Muscle layer of colon (tissue), 2 donors: Measurements from ENCODE around the gene CNIH3.

Experiments
- H3K27ac ChIP-seq: one replicate; pipeline ENCODE4 v1.7.0; 2013; ENCODE audit warnings: low read depth, mild to moderate bottlenecking, low read length, moderate library complexity
- H3K27me3 ChIP-seq, 2 donors: one replicate each; pipeline ENCODE4 v1.7.0; 2013; ENCODE audit warnings: low read length in 2 of 2, mild to moderate bottlenecking in 2 of 2; ENCODE audit not compliant: insufficient read depth in 2 of 2, control insufficient read depth in 1 of 2
- H3K36me3 ChIP-seq: one replicate; pipeline ENCODE4 v1.7.0; 2013; ENCODE audit warnings: mild to moderate bottlenecking, low read length; ENCODE audit not compliant: insufficient read depth
- H3K4me1 ChIP-seq: one replicate; pipeline ENCODE4 v1.7.0; 2013; ENCODE audit warnings: mild to moderate bottlenecking, low read length; ENCODE audit not compliant: insufficient read depth
- H3K4me3 ChIP-seq, 2 donors: one replicate each; pipeline ENCODE4 v1.7.0; 2013; ENCODE audit warnings: low read length in 2 of 2, low read depth in 1 of 2, mild to moderate bottlenecking in 1 of 2, moderate library complexity in 1 of 2
- H3K9ac ChIP-seq: one replicate; pipeline ENCODE4 v1.7.0; 2013; ENCODE audit warnings: low read length
- H3K9me3 ChIP-seq: one replicate; pipeline ENCODE4 v1.7.0; 2013; ENCODE audit warnings: mild to moderate bottlenecking, low read length
- donor health status: abdominal sarcoma.
- donor health status: Adenocarcinoma of cecum.

The CNIH3 gene

DNA sequence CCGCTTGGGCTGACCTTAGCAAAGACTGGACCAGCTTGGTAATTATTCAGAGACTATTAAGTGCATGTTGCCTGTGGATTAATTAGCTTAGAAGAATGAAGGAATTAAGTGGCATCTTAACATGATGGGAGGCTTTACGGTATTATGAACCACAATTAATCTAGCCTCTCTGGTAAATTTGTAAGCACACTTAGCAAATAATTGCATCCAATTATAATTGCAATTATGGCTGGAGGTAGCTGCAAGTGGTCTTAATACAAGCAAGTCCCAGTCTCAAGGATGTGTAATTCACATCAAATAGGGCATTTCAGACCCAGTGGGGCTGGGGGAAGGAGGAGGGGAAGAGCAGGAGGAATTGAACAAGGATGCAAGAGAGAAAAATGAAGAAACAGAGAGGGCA, 151.6 kb downstream of the CNIH3 start:
- Histone ChIP-seq H3K9ac (no peak overlapping the region), H3K27ac (no peak overlapping the region), H3K36me3 (no peaks in the 10 kb centered on the region), H3K4me1 (peaks cover 5% of the 10 kb centered on the region), H3K4me3 (no peak overlapping the region), H3K27me3 (no peaks in the 10 kb centered on the region), H3K9me3 (no peaks in the 10 kb centered on the region)

DNA sequence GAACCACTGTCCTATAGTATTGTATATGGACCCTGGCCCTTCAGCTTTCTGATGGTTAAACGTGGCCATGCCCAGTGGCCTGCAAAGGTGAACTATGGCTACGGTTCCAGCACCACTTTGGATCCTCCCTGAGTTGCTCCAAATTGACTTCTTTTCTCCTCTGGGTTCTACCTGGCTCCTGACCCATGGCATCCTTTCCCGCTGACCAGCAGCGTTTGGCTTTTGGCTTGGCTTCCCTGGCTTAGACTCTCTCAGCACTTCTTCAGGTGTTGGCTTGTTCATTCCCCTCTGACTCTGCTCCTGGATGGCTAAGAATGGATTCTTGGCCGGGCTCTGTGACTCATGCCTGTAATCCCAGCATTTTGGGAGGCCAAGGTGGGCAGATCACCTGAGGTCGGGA, 152.9 kb downstream of the CNIH3 start:
- H3K9me3 ChIP-seq = no peaks in the 10 kb centered on the region
- no peak overlapping the region for H3K9ac ChIP-seq
- H3K27me3 ChIP-seq = no peaks in the 10 kb centered on the region
- peaks cover 5% of the 10 kb centered on the region for H3K4me1 ChIP-seq
- no peak overlapping the region for H3K4me3 ChIP-seq
- no peaks in the 10 kb centered on the region for H3K36me3 ChIP-seq
- H3K27ac ChIP-seq = no peak overlapping the region

DNA sequence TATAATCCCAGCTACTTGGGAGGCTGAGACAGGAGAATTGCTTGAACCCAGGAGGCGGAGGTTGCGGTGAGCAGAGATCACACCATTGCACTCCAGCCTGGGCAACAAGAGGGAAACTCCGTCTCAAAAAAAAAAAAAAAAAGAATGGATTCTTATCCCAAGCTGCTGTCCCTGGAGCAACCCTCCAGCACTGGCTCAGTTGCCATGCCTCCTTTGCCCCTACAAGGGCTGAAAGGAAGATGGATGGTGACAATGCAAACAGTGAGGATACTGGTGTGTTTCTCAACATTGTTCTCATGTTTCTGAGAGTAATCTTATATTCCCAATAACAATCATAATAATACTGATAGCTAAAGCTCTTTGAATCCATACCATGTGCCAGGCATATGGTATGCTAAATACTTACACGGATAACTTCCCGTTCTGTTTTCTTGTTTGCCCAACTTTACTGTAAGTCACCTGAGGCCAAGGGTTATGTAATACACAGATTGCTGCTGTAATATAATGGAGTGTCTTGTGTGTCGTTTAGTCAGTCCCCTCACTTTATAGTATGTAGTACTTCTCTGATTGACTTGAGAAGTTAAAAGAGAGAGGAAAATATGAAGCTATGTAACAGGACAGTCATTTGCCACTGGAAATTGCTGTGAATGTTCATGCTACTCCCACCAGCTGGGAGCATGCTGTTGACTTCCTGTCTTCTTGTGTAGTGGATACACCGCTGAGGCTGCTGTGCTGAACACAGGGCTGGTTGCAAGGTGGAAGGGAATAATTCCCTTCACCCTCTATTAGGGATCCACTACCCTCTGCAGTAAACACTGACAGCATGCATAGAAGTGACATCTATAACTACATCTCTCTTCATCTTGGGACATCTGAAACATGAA, 153.6 kb downstream of the CNIH3 start:
- no peaks in the 10 kb centered on the region for H3K36me3 ChIP-seq
- no peak overlapping the region for H3K9ac ChIP-seq
- no peaks in the 10 kb centered on the region for H3K27me3 ChIP-seq
- H3K27ac ChIP-seq = no peak overlapping the region
- H3K4me1 ChIP-seq = peaks cover 5% of the 10 kb centered on the region
- no peaks in the 10 kb centered on the region for H3K9me3 ChIP-seq
- no peak overlapping the region for H3K4me3 ChIP-seq

DNA sequence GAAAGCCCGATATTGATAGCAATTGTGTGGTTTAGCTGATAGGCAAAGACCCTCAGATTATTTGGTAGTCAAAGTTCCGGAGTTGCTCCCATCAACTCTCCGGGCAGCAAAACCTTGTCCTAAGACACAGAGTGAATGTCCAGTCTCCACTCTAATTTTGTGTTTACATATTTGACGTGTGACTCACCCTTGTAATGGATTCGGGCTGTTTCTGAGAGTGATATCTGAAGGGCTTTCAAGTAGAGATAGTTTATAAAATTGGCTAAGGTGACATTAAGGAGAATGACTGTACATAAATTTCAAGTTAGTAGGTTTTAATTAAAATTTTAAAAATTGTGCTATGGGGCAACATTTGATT, 154.2 kb downstream of the CNIH3 start:
- Histone ChIP-seq H3K4me1 (peaks cover 5% of the 10 kb centered on the region), H3K36me3 (no peaks in the 10 kb centered on the region)

DNA sequence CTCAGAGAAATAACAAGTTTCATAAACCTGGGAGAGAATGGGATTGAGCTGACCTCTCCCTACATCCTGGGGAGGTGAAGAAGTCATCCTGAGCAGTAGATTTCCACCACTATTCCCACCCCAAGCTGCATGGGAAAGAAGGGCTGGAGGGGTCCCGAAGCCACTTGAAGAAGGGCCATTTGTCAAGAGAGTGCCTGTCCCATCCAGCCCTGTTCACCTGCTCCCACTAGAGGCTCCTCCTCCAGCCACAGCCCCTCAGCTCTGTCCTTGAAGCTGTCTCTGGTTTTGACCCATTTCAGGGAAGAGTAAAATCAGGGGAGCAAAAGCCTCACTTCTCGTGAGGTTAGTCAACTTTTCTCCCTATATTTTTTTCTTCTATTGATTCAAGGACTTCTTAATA, 157.5 kb downstream of the CNIH3 start:
- H3K4me1 ChIP-seq = peaks cover 5% of the 10 kb centered on the region
- H3K36me3 ChIP-seq = no peaks in the 10 kb centered on the region
- H3K9me3 ChIP-seq = no peaks in the 10 kb centered on the region
- no peak overlapping the region for H3K27ac ChIP-seq
- H3K4me3 ChIP-seq = no peak overlapping the region
- H3K9ac ChIP-seq = no peak overlapping the region
- no peaks in the 10 kb centered on the region for H3K27me3 ChIP-seq

More for the DNA sequence above, 154.2 kb downstream of the CNIH3 start:
- H3K27ac ChIP-seq = no peak overlapping the region
- H3K9me3 ChIP-seq = no peaks in the 10 kb centered on the region
- no peak overlapping the region for H3K4me3 ChIP-seq
- no peak overlapping the region for H3K9ac ChIP-seq
- H3K27me3 ChIP-seq = no peaks in the 10 kb centered on the region

DNA sequence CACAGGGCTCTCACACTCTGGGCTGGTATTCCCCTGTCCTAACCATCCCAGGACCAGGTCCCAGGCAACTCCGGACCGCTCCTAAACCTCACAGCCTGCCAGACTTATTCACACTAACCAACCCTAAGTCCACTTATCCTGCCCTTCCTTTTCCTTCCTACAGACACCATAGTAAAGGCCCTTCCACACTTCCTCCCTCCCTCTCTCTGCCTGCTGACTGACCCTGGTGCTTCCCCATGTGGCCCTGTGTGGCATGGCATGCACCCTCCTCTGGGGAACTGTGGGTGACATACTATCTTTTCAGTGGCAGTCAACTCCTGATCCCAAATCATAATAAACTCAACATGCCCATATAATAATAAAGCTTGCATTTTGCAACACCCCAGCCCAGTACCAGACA, 158.3 kb downstream of the CNIH3 start:
- H3K9ac ChIP-seq = no peak overlapping the region
- no peaks in the 10 kb centered on the region for H3K9me3 ChIP-seq
- H3K27me3 ChIP-seq = no peaks in the 10 kb centered on the region
- no peaks in the 10 kb centered on the region for H3K36me3 ChIP-seq
- no peak overlapping the region for H3K27ac ChIP-seq
- H3K4me3 ChIP-seq = no peak overlapping the region
- H3K4me1 ChIP-seq = peaks cover 5% of the 10 kb centered on the region

DNA sequence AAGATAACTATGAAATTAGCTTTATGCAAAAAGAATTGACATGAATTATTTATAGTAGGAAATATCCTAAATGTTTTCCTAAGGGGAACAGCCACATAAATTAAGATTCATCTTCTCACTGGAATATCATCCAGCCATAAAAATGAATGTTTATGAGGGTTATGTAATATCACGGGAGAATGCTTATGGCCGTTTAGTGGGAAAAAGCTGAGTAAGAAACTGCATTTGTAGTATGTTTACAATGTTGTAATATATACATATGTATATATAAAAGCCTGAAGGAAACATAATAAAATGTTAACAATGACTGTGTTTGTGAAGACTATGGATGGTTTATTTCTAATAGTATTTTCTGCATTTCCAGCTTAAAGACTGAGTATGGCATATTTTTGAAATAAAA, 161.1 kb downstream of the CNIH3 start:
- Histone ChIP-seq H3K27me3 (no peaks in the 10 kb centered on the region), H3K4me1 (no peaks in the 10 kb centered on the region), H3K4me3 (no peak overlapping the region), H3K36me3 (no peaks in the 10 kb centered on the region), H3K9ac (no peak overlapping the region), H3K9me3 (no peaks in the 10 kb centered on the region), H3K27ac (no peak overlapping the region)

DNA sequence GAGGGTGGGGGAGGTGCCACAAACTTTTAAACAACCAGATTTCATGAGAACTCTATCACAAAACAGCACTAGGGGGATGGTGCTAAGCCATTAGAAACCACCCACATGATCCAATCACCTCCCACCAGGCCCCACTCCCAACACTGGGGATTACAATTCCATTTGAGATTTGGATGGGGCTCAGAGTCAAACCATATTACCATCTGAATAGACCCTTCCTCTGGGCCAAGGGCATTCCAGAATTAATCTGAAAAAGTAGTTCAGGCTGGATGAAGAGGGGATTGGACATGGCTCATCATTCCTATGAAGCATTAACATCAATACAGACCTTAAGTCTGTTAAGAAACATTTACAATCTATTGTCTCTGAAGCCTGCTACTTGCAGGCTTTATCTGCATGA, 163.4 kb downstream of the CNIH3 start:
- Histone ChIP-seq H3K4me3 (no peak overlapping the region), H3K27me3 (no peaks in the 10 kb centered on the region), H3K9me3 (no peaks in the 10 kb centered on the region), H3K4me1 (no peaks in the 10 kb centered on the region), H3K36me3 (no peaks in the 10 kb centered on the region), H3K27ac (no peak overlapping the region), H3K9ac (no peak overlapping the region)

DNA sequence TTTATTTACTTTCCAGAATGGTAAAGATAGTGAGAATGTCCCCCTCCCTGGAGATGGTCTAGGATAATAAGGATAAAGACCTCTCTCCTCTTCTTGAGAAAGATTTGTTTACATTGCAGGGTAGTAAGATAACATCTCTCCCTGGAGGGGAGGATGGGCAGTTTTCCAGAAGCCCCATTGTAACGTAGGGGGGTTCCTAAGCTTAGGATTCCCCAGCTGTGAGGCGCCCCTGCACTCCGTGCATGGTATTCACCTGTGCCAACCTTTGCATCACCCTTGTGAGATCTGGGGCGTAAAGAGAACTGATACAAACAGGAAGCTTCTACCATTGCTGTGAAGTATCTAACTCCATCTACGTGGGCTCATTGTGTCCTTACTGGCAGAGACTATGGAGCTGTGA, 164.6 kb downstream of the CNIH3 start:
- no peaks in the 10 kb centered on the region for H3K36me3 ChIP-seq
- no peak overlapping the region for H3K27ac ChIP-seq
- H3K9me3 ChIP-seq = no peaks in the 10 kb centered on the region
- H3K9ac ChIP-seq = no peak overlapping the region
- H3K4me1 ChIP-seq = no peaks in the 10 kb centered on the region
- H3K27me3 ChIP-seq = no peaks in the 10 kb centered on the region
- H3K4me3 ChIP-seq = no peak overlapping the region

DNA sequence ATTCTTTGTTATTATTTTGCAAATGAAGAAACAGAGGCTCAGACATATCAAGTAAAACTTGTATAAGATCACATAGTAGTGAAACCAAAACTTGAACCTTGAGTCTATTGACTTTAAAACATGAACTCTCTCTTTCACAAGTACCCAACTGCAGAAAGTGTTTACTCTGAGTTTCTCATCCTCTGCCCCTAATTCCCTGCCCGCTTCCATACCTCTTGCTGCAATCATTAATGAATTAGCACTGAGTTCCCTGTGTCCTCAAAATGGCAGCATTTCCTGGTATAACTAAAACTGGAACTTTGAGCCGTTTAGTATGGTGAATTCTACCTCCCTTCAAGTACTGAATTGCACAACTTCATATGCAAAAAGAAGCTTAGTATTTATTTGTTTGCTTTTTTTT, 165.7 kb downstream of the CNIH3 start:
- H3K4me1 ChIP-seq = no peaks in the 10 kb centered on the region
- no peaks in the 10 kb centered on the region for H3K9me3 ChIP-seq
- H3K9ac ChIP-seq = no peak overlapping the region
- no peak overlapping the region for H3K4me3 ChIP-seq
- no peaks in the 10 kb centered on the region for H3K27me3 ChIP-seq
- no peak overlapping the region for H3K27ac ChIP-seq
- H3K36me3 ChIP-seq = no peaks in the 10 kb centered on the region

DNA sequence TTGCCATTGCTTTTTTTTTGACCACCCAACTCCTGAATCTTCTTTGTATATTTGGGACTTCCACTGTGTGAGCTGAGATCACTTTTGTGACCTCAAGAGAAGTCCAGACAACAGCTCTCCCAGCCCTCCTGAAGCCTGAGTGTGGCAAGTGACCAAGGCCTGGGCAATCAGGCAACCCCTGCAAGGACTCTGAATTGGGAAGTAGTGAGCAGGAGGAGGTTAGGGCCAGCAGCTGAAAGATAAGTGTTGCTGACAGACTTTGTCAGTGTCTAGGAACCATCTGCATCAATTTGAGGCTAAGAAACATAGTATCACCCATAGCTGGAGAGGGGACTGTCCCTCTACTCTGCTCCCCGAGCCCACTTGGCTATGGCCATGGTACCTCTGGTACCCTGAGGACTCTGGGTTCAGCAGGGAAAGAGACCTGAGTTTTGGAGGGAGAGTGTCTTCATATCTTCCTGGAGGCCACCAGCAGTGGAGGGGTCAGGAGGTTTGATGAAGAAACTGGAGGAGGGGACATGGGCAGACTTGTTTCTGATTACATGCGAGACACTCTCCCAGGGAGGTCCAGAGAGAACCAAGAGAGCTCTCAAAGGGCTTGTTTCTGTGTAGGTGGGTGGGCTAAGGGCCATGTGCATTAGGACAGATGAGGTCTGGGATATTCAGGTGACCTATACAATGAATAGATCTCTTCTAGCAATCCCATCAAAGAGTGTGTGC, 166.3 kb downstream of the CNIH3 start:
- no peak overlapping the region for H3K27ac ChIP-seq
- H3K36me3 ChIP-seq = no peaks in the 10 kb centered on the region

More for the DNA sequence above, 166.3 kb downstream of the CNIH3 start:
- no peaks in the 10 kb centered on the region for H3K9me3 ChIP-seq
- H3K4me1 ChIP-seq = no peaks in the 10 kb centered on the region
- H3K4me3 ChIP-seq = no peak overlapping the region
- no peaks in the 10 kb centered on the region for H3K27me3 ChIP-seq
- no peak overlapping the region for H3K9ac ChIP-seq
